HG03139 (cell line): ENCODE results near the gene PCBP3.

ENCODE experiments used
- ATAC-seq: cut with Tn5 transposase; IDR thresholded peaks from one replicate; pipeline ENCODE4 v1.9.1; 2021; ENCODE audit not compliant: unreplicated experiment

The PCBP3 gene

DNA sequence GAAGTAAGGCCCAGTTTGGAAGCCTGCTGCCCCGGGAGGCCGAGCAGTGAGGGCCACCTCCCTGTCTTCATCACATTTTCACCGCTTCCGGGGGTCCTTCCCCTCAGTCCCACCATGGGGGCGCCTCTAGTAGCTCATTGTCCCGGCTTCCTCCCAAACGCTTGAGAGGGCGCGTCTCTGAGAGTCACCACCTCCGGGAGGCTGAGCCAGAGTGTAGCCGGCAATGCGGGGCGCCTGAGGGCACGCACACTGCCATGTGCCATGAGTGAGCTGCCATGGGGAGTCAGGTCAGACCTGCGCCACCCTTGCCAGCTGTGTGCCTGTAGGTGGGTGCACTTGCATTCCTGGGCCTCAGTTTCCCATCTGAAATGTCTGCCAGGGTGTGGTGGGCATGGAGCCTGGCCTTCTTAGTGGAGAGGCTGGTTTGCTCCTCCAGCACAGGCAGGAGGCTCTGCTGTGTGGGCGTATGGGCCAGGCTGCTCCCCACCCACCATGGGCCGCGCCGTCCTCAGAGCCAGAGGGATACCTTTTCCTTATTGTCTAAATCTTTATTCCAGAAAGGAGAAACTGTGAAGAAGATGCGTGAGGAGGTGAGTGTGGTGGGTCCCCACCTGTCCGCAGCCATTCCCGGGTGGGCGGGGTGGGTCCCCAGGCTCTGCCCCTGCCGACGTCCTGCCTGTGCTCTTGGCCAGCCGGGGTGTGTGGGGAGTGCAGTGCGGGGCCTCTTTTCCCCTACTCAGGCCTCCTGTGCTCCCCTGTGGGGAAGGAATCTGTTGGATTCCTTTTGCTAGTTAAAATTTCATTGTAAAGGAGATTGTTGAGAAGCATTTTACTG, 256.7 kb downstream of the PCBP3 start:
- no peak for ATAC-seq

DNA sequence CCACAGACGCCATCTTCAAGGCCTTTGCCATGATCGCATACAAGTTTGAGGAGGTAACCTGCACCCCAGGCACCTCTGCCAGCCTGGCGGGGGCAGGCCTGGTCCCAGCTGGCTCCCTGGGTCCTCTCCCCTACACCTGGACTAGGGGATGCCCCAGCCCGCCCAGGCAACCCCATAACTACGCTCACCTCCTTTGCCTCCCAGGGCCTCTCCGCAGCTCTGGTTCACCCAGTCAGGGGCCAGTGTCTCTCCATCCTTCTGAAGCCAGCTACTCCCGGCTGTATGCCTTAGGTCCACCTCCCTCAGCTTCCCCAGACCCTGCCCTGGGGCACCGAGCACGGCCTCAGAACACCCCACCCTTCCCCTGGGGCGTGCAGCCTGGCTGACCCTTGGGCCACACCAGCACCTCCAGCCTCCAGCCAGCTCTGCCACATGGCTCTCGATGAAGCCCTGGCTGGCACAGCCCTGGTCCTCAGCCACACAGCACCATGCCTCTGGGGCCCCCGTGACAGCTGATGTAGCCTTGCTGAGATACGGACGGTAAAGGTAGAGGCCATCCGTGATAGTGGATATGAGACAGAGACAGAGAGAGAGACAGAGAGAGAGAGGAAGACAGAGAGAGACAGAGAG, 257.7 kb downstream of the PCBP3 start:
- no peak for ATAC-seq

DNA sequence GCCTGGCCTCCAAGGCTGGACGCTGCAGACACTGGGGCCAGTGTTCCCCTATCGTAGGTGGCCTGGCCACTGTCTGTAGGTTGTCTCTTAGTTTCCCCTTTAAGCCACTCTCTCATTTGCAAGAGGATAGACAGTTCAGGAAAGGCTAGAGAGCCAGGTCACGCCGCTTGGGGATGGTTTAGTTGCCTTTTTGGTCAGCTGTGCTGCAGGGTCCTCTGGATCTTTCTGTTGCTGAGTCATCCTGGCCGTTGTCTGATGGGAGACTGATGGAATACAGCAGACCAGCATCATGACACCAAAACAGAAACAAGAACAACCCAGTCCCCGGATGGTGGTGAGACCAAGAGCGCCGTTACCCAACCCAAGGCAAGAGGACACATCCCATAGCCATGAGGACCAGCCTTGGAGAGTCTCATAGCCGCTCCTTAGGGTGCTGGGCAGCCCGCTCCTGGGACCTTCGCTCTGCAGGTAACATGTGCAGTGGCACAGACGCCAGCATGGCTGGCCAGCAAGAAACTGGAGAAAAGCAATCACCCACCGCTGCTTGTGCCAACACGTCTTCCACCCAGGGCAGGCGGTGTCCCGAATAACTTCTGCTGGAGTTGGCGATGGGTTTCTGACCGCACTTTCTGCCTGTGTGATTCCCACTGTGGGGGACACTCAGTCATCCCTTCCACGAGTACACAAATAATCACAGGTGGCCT, 258.9 kb downstream of the PCBP3 start:
- ATAC-seq = no peak

DNA sequence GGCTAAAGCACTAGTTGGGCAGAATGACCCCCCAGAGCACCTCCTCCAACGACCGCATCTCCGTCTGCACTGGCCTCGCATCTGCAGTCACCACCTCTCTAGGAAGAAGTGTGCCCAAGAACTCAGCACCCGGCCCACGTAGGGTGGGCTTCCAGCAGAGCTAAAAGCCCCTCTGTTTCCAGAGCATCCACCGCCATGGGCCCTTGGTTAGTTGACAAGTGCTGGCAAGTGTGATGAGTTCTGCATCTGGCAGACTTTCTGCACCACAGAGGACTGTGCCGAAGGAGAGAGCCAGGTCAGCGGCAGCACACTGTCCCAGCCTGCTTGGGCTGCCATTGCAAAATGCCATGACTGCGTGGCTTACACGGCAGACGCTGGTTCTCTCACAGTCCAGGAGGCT, 261.7 kb downstream of the PCBP3 start:
- ATAC-seq = no peak

DNA sequence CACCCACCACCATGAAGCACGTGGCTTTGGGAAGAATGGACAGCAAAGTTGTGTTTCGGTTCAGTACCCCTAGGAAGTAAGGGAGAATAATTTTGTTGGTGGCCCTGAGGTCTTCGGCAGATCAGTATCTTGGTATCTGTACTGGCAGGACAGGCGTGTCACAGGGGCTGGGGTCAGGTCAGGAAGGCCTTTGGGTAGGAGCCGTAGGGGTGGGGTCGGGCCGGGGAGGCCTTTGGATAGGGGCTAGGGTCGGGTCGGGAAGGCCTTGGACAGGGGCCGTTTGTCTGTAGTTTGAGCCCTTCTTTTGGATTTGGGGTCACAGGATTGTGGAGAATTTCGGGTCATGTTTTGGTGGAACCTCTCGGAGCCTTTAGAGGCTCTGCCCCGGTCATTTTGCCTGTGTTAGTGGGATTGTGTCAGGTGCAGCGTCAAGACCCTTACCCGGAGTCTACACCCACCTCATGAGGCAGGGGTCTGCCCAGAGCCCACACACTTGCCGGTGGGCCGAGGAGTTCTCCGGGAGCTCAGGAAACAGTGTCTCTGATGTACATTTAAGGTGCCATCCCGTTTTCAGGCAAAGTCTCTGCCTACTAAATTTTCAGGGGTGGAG, 262.8 kb downstream of the PCBP3 start:
- no peak for ATAC-seq

DNA sequence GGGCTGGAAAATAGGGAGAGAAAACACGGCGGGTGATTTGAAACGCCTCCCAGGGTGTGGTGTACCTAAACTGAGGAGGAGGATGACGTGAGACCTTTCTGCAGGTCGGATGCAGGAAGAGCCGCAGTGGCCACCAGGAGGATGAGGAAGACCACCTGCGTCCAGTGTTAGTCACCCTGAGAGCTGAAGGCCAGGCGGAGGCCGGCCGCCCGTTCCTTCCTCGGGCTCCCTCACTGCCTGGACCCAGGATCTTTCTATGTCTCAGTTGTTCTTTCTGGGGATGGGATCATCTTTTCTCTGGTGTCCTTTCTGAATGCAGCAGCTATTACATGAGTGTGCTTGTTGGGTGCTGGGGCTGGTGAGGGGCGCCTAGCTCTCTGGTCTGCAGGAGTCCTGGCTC, 263.3 kb downstream of the PCBP3 start:
- ATAC-seq = no peak

DNA sequence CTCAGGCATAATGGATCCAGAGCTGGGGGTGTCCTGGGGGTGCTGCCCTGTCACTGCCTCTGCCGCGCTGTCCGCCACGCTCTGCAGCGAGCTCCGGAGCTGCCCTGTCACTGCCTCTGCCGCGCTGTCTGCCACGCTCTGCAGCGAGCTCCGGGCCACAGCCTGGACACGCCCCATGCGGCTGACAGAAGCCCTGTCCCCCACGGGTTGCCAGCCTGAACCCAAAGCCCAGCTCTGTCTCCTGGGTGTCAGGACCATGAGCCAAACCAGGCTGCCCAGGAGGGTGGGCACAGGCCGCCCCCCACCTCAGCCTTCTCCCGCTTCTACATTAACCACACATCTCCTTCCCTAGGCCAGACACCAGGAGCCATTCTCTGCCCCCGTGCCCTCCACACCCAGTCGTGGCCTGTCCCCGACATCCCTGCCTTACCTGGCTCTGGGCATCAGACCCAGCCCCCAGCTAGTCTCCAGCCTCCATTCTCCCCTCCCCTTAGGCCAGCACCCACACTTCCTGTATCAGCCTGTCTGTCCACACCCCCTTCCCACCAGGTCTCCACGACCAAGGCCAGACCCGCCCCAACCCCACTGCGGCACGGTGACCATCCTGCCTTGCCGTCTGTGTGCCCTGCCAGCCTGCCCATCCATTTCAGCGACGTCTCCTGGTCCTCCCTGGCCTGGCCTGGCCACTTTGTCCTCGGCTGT, 265.2 kb downstream of the PCBP3 start:
- no peak for ATAC-seq

DNA sequence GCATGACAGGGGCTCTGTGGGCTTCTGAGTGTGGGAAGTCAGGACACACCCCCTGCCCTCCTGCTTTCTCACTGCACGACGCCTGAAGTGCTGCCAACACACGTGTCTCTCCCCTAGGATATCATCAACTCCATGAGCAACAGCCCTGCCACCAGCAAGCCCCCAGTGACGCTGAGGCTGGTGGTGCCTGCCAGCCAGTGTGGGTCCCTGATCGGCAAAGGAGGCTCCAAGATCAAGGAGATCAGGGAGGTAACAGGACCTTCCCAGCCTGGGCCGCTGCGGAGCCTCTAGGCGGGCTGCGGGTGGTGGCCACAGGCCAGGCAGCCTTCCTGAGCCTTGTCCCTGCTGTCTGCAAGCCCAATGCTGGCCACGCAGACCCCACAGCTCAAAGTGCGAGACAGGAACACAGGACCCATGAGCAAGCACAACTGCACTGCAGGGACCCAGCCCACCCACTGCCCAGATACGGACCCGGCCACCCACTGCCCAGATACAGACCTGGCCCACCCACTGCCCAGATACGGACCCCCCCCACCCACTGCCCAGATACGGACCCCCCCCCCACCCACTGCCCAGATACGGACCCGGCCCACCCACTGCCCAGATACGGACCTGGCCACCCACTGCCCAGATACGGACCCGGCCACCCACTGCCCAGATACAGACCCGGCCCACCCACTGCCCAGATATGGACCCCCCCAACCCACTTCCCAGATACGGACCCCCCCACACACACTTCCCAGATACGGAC, 265.9 kb downstream of the PCBP3 start:
- no peak for ATAC-seq

DNA sequence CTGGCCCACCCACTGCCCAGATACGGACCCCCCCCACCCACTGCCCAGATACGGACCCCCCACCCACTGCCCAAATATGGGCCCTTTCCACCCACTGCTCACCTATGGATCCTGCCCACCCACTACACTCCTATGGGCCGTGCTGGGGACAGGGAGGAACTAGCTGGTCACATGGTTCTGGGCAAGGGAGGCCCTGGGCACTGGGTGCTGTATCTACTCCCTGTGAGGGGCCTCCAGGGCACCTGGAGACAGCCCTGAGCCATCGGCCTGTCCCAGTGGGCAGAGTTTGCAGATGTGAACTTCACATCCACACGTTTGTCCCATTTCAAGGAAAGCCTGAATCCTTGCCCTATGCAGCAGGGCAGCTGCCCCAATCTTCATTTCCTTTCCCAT, 266.6 kb downstream of the PCBP3 start:
- no peak for ATAC-seq

DNA sequence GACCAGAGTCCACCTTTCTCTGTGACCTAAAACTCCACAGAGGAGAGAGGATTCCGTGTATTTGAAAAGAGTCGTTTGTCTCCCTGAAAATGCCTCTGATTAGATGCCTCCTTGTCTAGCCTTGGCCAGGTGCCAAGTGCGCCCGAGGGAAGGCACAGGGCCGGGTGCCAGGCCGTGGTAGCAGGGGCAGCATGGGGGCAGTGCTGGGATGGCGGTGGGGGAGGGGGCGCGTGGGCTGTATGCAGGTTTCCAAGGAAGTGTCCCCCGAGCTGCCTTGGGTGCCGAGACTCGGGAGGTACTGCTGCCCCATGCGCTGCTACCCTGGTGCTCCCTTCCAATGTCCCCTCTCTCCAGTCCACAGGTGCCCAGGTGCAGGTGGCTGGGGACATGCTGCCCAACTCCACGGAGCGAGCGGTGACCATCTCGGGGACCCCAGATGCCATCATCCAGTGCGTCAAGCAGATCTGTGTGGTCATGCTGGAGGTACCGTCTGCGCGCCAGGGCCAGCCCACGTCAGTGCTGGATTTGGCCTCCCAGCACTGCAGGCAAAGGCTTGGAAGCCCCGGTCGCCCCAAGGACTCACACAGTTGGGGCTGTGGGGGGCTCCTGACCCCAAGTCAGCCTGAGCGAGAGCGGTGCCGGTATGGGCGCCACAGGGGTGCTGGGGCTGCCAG, 267.2 kb downstream of the PCBP3 start:
- ATAC-seq = no peak

DNA sequence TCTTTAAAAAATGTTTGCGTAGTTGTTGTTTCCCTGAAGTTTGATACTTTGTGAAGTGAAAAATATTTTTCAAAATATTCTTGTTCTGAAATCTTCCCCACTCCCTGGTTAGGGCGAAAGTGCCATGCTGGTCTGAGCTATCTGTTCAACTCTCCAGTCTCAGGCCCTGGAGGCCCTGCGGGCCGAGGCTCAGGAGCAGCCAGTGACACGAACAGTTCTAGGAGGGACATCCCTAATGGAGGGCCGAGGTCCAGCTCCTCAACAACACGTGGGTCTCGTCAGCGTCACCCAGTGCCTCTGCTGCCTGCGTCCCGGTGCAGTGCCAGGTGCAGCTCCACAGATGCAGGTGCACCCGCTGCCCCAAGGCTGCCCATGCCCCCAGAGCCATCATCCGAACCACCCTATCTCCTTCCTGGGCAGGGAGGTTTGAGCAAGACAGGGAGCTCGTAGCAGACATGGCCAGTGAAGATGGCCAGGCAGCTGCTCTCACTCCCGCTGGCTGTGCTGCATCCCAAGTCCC, 268.3 kb downstream of the PCBP3 start:
- ATAC-seq = no peak

DNA sequence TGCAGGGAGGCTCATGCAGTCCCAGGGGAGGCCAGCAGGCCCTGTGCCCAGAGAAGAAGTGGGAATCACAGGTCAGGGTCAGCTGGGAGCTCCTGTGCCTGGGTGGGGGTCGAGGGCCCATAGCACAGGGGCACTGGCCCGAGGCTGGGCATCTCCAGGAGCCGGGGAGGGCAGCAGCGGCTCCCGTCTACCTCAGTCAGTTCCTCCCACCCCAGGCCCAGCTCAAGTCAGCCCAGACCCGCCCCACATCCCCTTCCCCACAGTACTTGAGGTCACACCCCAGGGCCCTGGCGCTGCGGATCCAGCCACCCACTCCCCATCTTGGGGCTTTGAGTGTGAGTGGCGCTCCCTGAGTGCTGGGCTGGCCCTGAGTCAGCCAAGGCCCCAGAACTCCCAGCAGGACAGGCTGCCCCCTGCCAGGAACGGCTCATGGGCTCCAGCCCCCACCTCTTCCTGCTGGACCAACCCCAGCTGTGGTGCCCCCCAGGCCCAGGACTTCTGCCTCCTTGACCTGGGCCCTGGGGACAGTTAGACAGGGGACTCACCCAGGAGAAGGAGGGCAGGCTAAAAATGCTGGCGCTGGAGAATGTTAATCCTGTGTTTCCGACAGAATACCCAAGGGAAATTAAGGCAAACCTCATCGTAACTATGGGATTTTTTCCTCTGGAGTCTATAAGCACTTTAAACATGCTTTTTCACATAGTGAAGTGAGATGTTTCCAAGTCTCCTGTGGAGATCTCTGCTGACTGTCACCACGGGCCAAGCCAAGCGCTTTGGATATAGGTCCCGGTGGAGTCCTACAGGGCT, 269.3 kb downstream of the PCBP3 start:
- no peak for ATAC-seq

DNA sequence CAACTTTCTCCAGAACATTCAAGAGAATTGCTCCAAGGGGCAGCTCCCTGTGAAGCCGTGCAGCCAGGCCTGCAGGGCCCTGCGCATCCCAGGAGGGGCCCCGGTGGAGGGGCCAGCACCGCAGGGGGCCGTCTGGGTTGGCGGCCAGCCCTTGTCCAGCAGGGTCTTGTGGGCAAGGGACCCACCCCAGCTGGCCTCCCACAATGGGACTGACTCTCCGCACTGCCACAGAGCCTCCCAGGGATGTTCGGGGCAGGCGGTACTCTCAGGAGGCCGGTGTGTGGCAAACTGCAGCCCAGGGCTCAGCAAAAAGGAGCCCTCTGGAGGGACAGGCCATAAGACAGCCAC, 269.9 kb downstream of the PCBP3 start:
- ATAC-seq = no peak

DNA sequence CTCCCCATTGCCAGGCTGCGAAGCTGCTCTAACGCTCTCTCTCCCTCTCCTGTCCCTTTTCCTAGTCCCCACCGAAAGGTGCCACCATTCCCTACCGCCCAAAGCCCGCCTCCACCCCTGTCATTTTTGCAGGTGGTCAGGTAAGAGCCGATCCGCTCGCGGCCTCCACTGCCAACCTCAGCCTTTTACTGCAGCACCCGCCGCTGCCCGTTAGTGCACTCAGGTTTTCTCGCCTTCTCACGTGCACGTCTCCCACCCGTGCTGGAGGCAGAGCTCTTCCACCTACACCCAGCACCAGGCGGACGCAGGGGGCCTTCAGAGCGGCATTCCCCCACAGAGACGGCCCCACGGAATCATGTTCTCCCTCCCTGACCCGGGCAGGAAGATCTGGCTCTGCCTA, 270.4 kb downstream of the PCBP3 start:
- ATAC-seq = no peak

DNA sequence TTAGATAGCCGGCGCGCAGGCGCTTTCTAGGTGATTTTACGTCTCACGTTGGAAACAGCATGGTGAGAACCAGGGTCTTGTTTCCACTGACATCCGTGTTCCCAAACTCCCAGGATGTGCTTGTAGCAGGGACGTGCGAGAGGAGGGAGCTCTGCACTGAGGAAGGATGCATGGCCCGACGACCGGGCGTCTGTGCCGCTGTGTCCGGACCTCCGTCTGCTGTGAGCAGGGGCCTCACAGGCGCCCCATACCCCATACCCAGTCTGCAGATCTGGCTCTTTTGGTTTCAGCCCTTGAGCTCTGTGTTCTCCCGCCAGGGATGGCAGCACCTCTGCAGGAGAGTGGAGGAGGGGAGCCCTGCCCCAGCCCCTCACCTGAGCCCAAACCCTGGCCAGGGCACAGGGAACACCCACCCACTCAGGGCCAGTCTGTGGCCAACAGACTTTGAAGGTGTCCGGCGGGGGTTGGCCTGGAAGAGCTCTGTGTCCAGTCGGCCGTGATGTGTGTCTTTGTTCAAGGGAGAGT, 270.9 kb downstream of the PCBP3 start:
- ATAC-seq = no peak

DNA sequence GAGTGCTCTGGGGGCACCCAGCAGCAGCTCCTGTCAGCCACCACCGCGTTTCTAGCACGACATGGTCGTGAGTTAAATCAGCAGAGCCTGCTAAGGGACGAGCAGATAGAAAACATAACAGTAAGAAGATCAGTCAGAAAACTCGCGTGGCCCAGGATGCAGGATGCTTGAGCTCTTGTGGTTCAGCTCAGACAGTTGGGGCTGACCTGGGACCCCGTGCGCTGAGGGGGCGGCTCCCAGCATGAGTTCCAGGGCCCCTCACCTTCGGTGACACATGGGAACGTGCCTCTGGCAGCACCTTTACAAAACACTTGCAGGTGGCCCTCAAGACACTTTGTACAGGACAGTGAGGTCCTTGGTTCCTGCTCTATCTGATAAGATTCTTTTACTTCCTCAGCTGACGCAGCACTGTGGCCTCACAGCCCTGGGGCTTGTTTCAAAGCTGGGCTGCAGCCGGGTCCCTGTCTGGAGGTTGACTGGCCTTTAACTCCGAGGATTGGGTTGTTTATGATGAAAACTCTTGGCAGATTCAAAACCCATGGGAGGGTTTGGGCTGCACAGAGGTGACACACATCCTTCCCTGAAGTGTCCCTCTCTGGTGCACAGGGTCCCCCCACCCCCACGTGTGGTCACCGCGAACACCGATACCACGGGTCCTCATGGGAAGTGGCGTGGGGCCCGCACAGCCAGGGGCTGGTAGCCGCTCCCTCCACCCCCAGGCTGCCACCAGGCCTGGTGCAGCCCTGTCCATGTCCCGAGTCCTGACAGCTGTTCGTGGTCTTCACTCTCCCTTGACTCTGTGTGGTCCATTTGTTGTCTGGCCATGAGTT, 272.7 kb downstream of the PCBP3 start:
- no peak for ATAC-seq

DNA sequence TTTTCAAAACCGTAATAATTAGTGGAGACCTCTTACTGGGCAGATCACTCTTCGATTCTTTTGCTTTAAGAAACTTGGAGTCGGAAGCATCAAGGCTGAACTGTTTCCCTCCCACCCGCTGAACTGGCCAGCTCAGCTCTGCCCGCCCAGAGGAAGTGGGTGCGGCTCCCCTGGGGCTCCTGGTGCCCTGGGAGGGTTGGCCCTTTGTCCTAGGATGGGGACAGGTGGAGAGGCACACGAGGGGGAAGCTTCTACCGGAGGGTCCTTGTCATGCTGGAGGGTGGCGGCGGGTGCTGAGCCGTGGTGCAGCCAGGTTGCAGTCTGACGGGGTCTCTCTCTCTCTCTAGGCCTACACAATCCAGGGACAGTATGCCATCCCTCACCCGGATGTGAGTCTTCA, 273.7 kb downstream of the PCBP3 start:
- ATAC-seq = no peak

DNA sequence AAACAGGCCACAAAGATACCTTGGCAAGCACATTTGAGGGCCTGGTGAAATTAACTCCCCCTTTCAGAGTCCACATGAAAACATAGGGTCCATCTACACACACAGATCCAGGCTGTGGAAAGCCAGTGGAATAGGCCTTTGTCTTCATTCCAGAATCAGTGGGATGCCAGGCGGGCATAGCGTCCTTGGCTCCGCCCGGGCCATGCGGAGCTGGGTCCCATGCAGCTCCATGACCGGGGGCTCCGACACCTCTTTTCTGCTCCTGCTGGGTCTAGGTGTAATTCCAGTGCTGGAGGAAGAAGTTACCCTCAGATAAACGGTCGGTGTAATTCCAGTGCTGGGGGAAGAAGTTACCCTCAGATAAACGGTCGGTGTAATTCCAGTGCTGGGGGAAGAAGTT, 274.5 kb downstream of the PCBP3 start:
- ATAC-seq = no peak
